Endothelial cell of umbilical vein (primary cell): ENCODE data around the gene USP4. TPM values are rescaled to one million over a fixed set of nuclear protein-coding genes. Genes with fewer than 3 reads are reported as not detected.
A peak's percentile ranks its signal among the peaks of the same experiment; 100 is the strongest.

Experiments used
- BruUV-seq: library from RNA; stranded (reverse); fragments of 400-500 nt; replicated peaks from 2 replicates; lab custom pipeline; 2021; lab: Mats Ljungman, UMichigan
- CTCF ChIA-PET: fragments of 300-600, 350-600 bp; sonication (Branson Sonifier 250); formaldehyde crosslinking; loops from one replicate; lab custom pipeline; 2021; ENCODE audit warnings: antibody characterized with exemption, inconsistent platforms; lab: Charles Lee
- POLR2A ChIA-PET: fragments of 300-600, 350-600 bp; sonication (Branson Sonifier 250); formaldehyde crosslinking; loops from one replicate; lab custom pipeline; 2021; ENCODE audit warnings: antibody characterized with exemption, inconsistent platforms; lab: Charles Lee
- DNase-seq: peaks from one replicate; pipeline ENCODE4 v3.0.0-alpha.2; 2011; ENCODE audit warnings: low read depth, low spot score
- FAIRE-seq: peaks from 2 replicates; lab custom pipeline; 2011; peaks lifted over from hg19 to GRCh38; lab: Jason Lieb, UNC
- H2AFZ ChIP-seq: 2 replicates; pipeline ENCODE4 v1.6.0; 2012; ENCODE audit warnings: low read depth, low read length, control low read depth, inconsistent platforms
- H3K27ac ChIP-seq: 2 replicates; pipeline ENCODE4 v1.5.1; 2011; ENCODE audit warnings: low read depth, mild to moderate bottlenecking, control low read depth, low read length, moderate library complexity; ENCODE audit not compliant: insufficient read depth
- H3K27me3 ChIP-seq, 2 experiments: 2 replicates each; pipeline versions ENCODE4 v1.6.0 to v1.6.1; 2011; ENCODE audit warnings: low read length in 2 of 2, mixed read lengths in 1 of 2; ENCODE audit not compliant: control insufficient read depth in 2 of 2, insufficient read depth in 2 of 2
- H3K36me3 ChIP-seq, 2 experiments: 2 replicates in 1 of 2; 3 replicates in 1 of 2; pipeline ENCODE4 v1.5.1; 2011; ENCODE audit warnings: low read length in 2 of 2, mild to moderate bottlenecking in 1 of 2, moderate library complexity in 1 of 2; ENCODE audit not compliant: control insufficient read depth in 2 of 2, insufficient read depth in 2 of 2; ENCODE audit errors: extremely low read depth in 1 of 2
- H3K4me1 ChIP-seq: 3 replicates; pipeline ENCODE4 v1.5.1; 2011; ENCODE audit warnings: mild to moderate bottlenecking, low read length; ENCODE audit not compliant: control insufficient read depth, insufficient read depth; ENCODE audit errors: extremely low read depth
- H3K4me2 ChIP-seq: 2 replicates; pipeline ENCODE4 v1.6.1; 2011; ENCODE audit warnings: low read length, control low read depth, mixed read lengths; ENCODE audit not compliant: insufficient read depth
- H3K4me3 ChIP-seq, 3 experiments: fragments of 200-600 bp in 1 of 3; sonication (generic), shearing (Covaris generic) in 1 of 3; replicated peaks in 1 of 3; 2 replicates each; pipeline ENCODE4 v1.5.1; 2011 to 2016; ENCODE audit warnings: control low read depth in 3 of 3, low read length in 3 of 3, mild to moderate bottlenecking in 2 of 3, inconsistent platforms in 1 of 3, low read depth in 1 of 3, moderate library complexity in 1 of 3; ENCODE audit not compliant: insufficient read depth in 1 of 3
- H3K79me2 ChIP-seq: 2 replicates; pipeline ENCODE4 v1.6.0; 2012; ENCODE audit warnings: low read length, inconsistent platforms; ENCODE audit not compliant: control insufficient read depth, insufficient read depth
- H3K9ac ChIP-seq: replicated peaks from 2 replicates; pipeline ENCODE3; 2011; ENCODE audit warnings: low read length, control low read depth; ENCODE audit not compliant: insufficient read depth; ENCODE audit errors: extremely low read depth
- H3K9me1 ChIP-seq: replicated peaks from 3 replicates; pipeline ENCODE4 v1.6.0; 2011; ENCODE audit warnings: mild to moderate bottlenecking, low read length; ENCODE audit not compliant: control insufficient read depth, insufficient read depth; ENCODE audit errors: extremely low read depth
- H3K9me3 ChIP-seq: replicated peaks from 2 replicates; pipeline ENCODE4 v1.5.1; 2012; ENCODE audit warnings: low read length, inconsistent platforms; ENCODE audit not compliant: control insufficient read depth, insufficient read depth
- H4K20me1 ChIP-seq: replicated peaks from 2 replicates; pipeline ENCODE3; 2011; ENCODE audit warnings: mild to moderate bottlenecking, low read length; ENCODE audit not compliant: control insufficient read depth, insufficient read depth; ENCODE audit errors: extremely low read depth
- CTCF ChIP-seq, 2 donors: IDR thresholded peaks; 1 replicate in 1 of 2; 2 replicates in 1 of 2; pipeline ENCODE4 v1.5.1; 2011; ENCODE audit warnings: low read length in 2 of 2, mild to moderate bottlenecking in 2 of 2, moderate library complexity in 2 of 2, control low read depth in 1 of 2, inconsistent platforms in 1 of 2, low read depth in 1 of 2; ENCODE audit not compliant: insufficient read depth in 1 of 2; ENCODE audit errors: extremely low read depth in 1 of 2
- EZH2 ChIP-seq: IDR thresholded peaks from 2 replicates; pipeline ENCODE4 v1.6.1; 2012; ENCODE audit warnings: borderline replicate concordance, low read depth, mild to moderate bottlenecking, moderate library complexity, low read length, inconsistent platforms; ENCODE audit not compliant: severe bottlenecking
- FOS ChIP-seq: IDR thresholded peaks from 2 replicates; pipeline ENCODE4 v1.6.1; 2011; ENCODE audit warnings: mild to moderate bottlenecking, low read length, moderate library complexity, borderline replicate concordance; ENCODE audit not compliant: insufficient read depth
- GATA2 ChIP-seq: IDR thresholded peaks from 2 replicates; pipeline ENCODE4 v1.7.0; 2011; ENCODE audit warnings: low read depth, mild to moderate bottlenecking, moderate library complexity, mixed read lengths, low read length; ENCODE audit not compliant: insufficient read length, insufficient read depth
- JUN ChIP-seq: IDR thresholded peaks from 2 replicates; pipeline ENCODE4 v1.6.1; 2011; ENCODE audit warnings: borderline replicate concordance, low read depth; ENCODE audit not compliant: insufficient read length, insufficient read depth
- MAX ChIP-seq: IDR thresholded peaks from 2 replicates; pipeline ENCODE4 v1.6.1; 2011; ENCODE audit not compliant: insufficient read depth, insufficient read length
- MYC ChIP-seq: IDR thresholded peaks from one replicate; pipeline ENCODE4 v1.6.1; 2011; ENCODE audit warnings: mild to moderate bottlenecking, low read depth, low read length
- POLR2A ChIP-seq: IDR thresholded peaks from 2 replicates; pipeline ENCODE4 v1.6.1; 2012; ENCODE audit warnings: low read depth, mild to moderate bottlenecking, control low read depth, low read length
- POLR2AphosphoS5 ChIP-seq: IDR thresholded peaks from 2 replicates; pipeline ENCODE4 v1.6.1; 2012; ENCODE audit warnings: low read depth, mild to moderate bottlenecking, control low read depth, low read length, moderate library complexity; ENCODE audit not compliant: insufficient read depth
- dilution Hi-C: fragments of 300-500 bp; cut with MboI; formaldehyde crosslinking; loops from one replicate; pipeline ENCODE4 v1.15.0; 2019; ENCODE audit warnings: low sequenced_read_pairs; ENCODE audit not compliant: extremely low pct_ligation_motif_present
- intact Hi-C: fragments of 100-400 bp; cut with micrococcal nuclease; formaldehyde crosslinking; loops from one replicate; pipeline ENCODE4 v1.10.0; 2022
- polyA plus RNA-seq, 4 experiments: library from polyadenylated mRNA; depleted of rRNA in 3 of 4; stranded (reverse) in 3 of 4; unstranded in 1 of 4; fragments of >200 nt; gene quantifications; 2 replicates each; pipeline versions ENCODE4 v1.2.1 to v1.2.3, GENCODE V29; 2011 to 2012; ENCODE audit warnings: missing spikeins in 1 of 4
- total RNA-seq: library from RNA; stranded (reverse); gene quantifications from 2 replicates; pipeline ENCODE4 v1.2.3, GENCODE V29; 2021

USP4 gene
- total and polyA plus RNA-seq, 2 donors (not counting 3 experiments of a cell fraction or from before 2014, with no cell fraction given): 39.1 to 61.3 TPM

GRCh38 chr3:49238274-49239127 lies 101.4 kb downstream of the USP4 start:
- Histone ChIP-seq H3K36me3 (no peaks in the 10 kb centered on the region), H3K79me2 (no peaks in the 10 kb centered on the region), H3K9me3 (peaks cover 3% of the 10 kb centered on the region), H2AFZ (peak overlapping the region; percentile 35), H3K27ac (peak overlapping the region; percentile 64), H3K27me3 (no peaks in the 10 kb centered on the region), H3K4me1 (no peaks in the 10 kb centered on the region), H4K20me1 (no peaks in the 10 kb centered on the region), H3K4me3 (no peak overlapping the region), H3K4me2 (no peak overlapping the region), H3K9ac (no peak overlapping the region), H3K9me1 (no peaks in the 10 kb centered on the region)
- dilution Hi-C loops (no loop called here), intact Hi-C loops (no loop called here)
- no TSS peak for BruUV-seq
- DNase-seq: peak; percentile 99
- ChIA-PET CTCF (interaction anchor here (0.5 to 0.9 kb wide), 2 partner anchors 67 to 207 kb away, joined by 3 to 8 read pairs; partner anchors contain the start of gene KLHDC8B), POLR2A (no interaction called here)
- no peak for TF ChIP-seq CTCF (IDR thresholded peaks at IDR 0.05; ENCODE audit: extremely low read depth in 1 of 2, insufficient read depth in 1 of 2, low read depth in 1 of 2, low read length in 2 of 2)
- no peak for TF ChIP-seq MYC
- TF ChIP-seq GATA2: no peak
- no peak for TF ChIP-seq POLR2AphosphoS5
- peak; percentile 32 for TF ChIP-seq MAX
- no peak for TF ChIP-seq FOS
- TF ChIP-seq POLR2A: no peak
- TF ChIP-seq EZH2: no peak
- TF ChIP-seq JUN: peak; percentile 38
- peak; percentile 91 for FAIRE-seq
